ENCODE data around the gene FRRS1L.

DNA sequence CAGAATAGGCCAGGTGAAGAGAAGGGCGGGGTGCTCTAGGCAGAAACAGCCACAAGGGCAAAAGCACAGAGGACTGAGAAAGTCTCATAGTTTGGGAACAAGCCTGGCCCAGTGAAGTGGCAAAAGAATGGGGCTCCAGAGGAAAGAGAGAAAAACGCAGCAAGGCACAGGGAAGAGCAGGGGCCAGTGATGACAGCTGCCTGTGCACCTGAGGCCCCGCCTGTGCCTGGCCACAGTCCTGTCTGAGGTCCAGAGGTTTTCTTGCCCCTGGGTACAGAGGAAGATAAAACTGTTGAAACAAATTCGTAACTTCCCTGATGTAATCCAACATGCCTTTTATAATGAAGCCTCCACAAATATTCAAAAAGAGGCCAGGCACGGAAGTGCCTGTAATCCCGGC, 22.0 kb downstream of the FRRS1L start:
- no peak for TF ChIP-seq POLR2AphosphoS5 (IDR thresholded peaks at IDR 0.05; ENCODE audit: borderline replicate concordance, low read depth, low read length)
- TF ChIP-seq EZH2 (IDR thresholded peaks at IDR 0.05), result no peak
- no peak for TF ChIP-seq FOXP2 (optimal IDR thresholded peaks at IDR 0.05; ENCODE audit: control extremely low read depth, extremely low read length, insufficient read depth)
